ENCODE measurements around the gene DDX47. TPM values are rescaled to one million over a fixed set of nuclear protein-coding genes. Genes with fewer than 3 reads are reported as not detected.
"Not testable (repeated sequence)": the region's sequence is repeated elsewhere in the genome, so short reads cannot be mapped to it uniquely, and the experiment has no call there.

The DDX47 gene
- total RNA-seq, 1 donor from 2014 or later: 48.6 TPM

- DNase-seq (ENCODE audit: low spot score) (no peak), ATAC-seq (no peak)
- intact Hi-C loops (cut with DNase I): no loop called here
Observed at GRCh38 chr12:12796171-12796570, 17.0 kb upstream of the DDX47 start.

GRCh38 chr12:12796928-12797793, 16.0 kb upstream of the DDX47 start:
- no peak for ATAC-seq
- intact Hi-C loops (cut with DNase I): no loop called here
- no peak for DNase-seq (ENCODE audit: low spot score)

GRCh38 chr12:12797794-12798152, 15.4 kb upstream of the DDX47 start:
- DNase-seq (ENCODE audit: low spot score): no peak
- no peak for ATAC-seq
- intact Hi-C loops (cut with DNase I): no loop called here

GRCh38 chr12:12798480-12798879, 14.7 kb upstream of the DDX47 start:
- intact Hi-C loops (cut with DNase I): no loop called here
- DNase-seq (ENCODE audit: low spot score): no peak
- ATAC-seq: no peak

DNA sequence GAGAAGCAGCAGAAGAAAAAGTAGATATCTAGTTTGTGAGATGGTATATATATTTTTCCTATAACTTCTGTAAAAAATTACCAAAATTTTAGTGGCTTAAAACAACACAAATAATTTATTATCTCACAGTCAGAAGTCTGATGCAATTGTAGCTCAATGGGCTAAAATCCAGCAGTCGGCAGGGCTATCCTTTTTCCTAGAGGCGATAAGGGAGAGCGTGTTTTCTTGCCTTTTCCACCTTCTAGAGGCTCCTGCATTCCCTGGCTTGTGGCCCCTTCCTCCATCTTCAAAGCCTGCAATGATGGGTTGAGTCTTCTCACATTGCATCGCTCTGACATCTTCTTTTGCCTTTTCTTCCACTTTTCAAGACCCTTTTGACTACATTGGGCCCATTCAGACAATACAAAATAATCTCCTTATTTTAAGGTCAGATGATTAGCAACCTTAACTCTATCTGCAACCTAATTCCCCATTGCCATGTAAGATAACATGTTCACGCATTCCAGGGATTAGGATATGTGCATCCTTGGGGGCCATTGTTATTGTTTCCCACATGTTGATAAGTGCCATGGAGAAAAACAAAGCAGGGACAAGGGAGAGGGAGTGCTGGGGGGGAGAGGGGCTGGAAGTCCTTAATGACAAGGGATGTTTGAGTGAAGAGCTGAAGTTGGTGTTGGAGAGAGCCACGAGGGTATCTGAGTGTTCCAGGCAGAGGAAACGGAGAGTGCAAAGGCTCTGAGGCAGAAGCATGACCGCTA, 13.8 kb upstream of the DDX47 start:
- ATAC-seq: no peak
- DNase-seq (ENCODE audit: low spot score): no peak
- intact Hi-C loops (cut with DNase I): no loop called here

- intact Hi-C loops (cut with DNase I): no loop called here
- DNase-seq (ENCODE audit: low spot score): no peak
- no peak for ATAC-seq
Observed at GRCh38 chr12:12800406-12801180, 12.6 kb upstream of the DDX47 start.

GRCh38 chr12:12801656-12802055, 11.5 kb upstream of the DDX47 start:
- intact Hi-C loops (cut with DNase I); DNase-seq (ENCODE audit: low spot score): not testable (repeated sequence)
- peak; percentile 48 for ATAC-seq

- DNase-seq (ENCODE audit: low spot score) (no peak), ATAC-seq (peak; percentile 60)
- intact Hi-C loops (cut with DNase I): no loop called here
Observed at GRCh38 chr12:12803186-12803585, 10.0 kb upstream of the DDX47 start.

- intact Hi-C loops (cut with DNase I): no loop called here
- no peak for ATAC-seq
- DNase-seq (ENCODE audit: low spot score): no peak
Observed at GRCh38 chr12:12804011-12804410, 9.1 kb upstream of the DDX47 start.

GRCh38 chr12:12804432-12804886, 8.7 kb upstream of the DDX47 start:
- ATAC-seq (no peak), DNase-seq (ENCODE audit: low spot score) (no peak)
- intact Hi-C loops (cut with DNase I): no loop called here

DNA sequence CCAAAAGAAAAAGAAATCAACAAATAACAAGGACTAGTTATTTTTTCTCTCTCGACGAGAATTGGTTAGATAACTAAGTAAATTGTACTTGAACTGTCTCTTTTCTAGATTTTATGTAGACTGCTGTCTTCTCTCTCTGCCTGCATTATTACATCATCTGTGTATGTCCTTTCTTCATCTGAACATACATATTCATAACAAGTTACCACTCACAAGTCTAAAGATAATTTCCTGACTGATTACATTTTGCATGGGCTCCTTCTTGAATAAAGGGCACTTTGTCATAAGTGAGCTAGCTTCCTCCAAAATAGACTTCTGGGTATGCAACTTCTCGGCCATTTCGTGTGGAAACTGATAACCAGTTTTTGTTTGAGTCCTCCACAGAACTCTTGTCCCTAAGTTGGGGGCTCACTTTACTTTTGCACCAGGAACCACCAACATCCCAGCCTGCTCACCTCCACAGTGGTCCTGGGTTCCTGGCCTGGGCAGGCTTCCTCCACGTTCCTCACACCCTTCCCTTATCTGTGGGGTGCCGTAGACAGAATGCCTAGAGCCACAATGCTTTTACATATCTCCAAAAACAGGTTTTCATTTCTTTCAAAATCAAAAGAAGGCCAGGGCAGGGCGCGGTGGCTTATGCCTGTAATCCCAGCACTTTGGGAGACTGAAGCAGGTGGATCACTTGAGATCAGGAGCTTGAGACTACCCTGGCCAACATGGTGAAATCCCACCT, 6.2 kb upstream of the DDX47 start:
- no peak for DNase-seq (ENCODE audit: low spot score)
- ATAC-seq: no peak
- intact Hi-C loops (cut with DNase I): no loop called here

GRCh38 chr12:12807517-12807903, 5.6 kb upstream of the DDX47 start:
- ATAC-seq; intact Hi-C loops (cut with DNase I): not testable (repeated sequence)

DNA sequence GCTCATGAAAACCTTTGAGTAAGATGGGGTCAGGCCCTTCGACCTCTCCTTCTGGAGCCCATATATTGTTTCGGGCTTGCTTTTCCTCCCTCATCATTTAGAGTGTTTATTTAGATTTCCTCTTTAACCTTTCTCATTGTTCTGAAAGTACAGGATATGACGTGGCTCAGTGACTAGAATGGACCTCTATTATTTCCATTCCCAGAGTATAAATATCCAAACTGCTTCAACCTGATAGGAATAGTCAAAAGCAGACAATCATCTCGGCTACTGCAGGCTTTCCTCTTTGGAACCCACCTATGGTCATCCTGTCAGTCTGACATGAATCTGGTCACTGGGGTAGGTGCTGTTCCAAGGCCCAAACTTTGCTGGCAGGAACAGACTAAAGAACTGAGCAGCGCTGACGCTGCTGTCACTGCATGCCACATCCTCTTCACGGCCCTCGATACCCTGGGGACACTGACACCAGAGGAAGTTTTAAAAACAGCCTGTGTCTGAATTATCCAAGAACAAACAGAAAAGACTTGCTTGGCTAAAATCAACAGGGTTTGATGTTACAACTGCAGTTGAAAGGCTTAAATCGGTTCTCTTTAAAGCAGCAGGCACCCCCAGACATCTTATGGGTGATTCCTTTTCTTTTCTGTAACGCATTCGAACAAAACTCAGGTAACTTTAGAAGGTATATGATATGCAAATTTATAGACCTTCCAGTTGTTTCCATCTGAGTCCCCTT, 5.0 kb upstream of the DDX47 start:
- peak; percentile 75 for ATAC-seq
- no peak for DNase-seq (ENCODE audit: low spot score)
- intact Hi-C loops (cut with DNase I): no loop called here

More at GRCh38 chr12:12807517-12807903, 5.6 kb upstream of the DDX47 start:
- DNase-seq (ENCODE audit: low spot score): not testable (repeated sequence)

DNA sequence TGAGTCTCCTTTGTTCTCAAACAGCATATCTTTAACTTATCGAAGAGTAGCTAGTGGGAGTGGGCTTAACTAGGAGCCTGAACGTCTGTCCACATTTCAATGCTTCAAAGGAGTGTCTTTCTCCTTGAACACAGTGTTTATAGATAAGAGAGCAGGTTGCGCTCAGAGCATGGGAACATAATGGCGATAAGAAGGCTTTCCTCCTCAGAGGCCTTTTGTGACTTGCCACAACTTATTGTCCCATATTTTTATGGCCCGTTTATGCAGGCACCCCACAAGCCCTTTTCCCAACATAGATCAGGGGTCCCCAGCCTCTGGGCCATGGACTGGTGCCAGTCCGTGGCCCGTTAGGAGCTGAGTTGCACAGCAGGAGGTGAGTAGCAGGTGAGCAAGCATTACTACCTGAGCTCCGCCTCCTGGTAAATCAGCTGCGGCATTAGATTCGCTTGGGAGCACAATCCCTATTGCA, 2.6 kb upstream of the DDX47 start:
- no peak for ATAC-seq
- no peak for DNase-seq (ENCODE audit: low spot score)
- intact Hi-C loops (cut with DNase I): no loop called here

DNA sequence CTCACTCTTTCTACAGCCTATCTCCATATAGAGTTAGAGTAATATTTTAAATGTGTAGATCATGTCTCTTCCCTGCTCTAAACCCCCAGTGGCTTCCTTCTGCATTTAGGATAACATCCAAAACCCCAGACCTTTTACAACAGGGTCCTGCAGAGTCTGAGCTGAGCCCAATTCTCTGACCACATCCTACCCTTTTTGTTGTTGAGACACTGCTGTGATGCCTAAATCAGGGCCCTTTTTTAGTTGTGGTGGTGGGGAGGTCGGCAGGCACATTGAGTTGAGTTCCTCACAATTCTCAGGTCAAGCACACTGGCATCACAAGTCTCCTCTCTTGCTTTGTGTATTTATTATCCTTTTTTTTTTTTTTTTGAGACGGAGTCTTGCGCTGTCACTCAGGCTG, 1.8 kb upstream of the DDX47 start:
- intact Hi-C loops (cut with DNase I): no loop called here
- DNase-seq (ENCODE audit: low spot score) (no peak), ATAC-seq (no peak)

GRCh38 chr12:12812174-12812573, 972 bp upstream of the DDX47 start:
- no peak for DNase-seq (ENCODE audit: low spot score)
- intact Hi-C loops (cut with DNase I): no loop called here
- no peak for ATAC-seq

- peak; percentile 3 for ATAC-seq
- no peak for DNase-seq (ENCODE audit: low spot score)
- intact Hi-C loops (cut with DNase I): no loop called here
Observed at GRCh38 chr12:12812618-12813119, 477 bp upstream of the DDX47 start.

DNA sequence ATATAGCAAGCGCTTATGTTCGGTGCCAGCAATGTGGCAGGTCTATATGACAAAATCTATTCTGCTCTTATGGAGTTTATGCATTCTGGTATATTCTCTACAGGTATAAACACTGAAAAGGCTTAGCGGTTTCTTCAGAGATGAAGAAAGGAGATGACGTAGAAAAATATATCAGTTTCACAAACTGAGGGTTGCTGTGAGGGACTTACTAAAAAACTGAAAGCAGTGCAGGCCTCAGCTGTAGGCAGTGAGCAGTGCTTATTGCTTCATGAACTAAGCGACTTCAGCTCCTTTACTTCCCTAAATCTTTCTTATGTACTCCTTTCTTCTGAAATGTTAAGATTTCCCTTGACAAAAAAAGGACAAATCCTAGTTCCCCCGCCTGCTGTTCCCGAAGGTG, 4.5 kb downstream of the DDX47 start:
- ATAC-seq (no peak), DNase-seq (ENCODE audit: low spot score) (no peak)
- intact Hi-C loops (cut with DNase I): no loop called here
